K562 (cell line): ENCODE results near the gene CHRNB4. TPM values are rescaled to one million over a fixed set of nuclear protein-coding genes. Genes with fewer than 3 reads are reported as not detected.

Experiments used
- ATAC-seq: fragments of 200-7000 bp; cut with Tn5 transposase; 3 replicates; pipeline ENCODE4 v1.9.1; 2020; ENCODE audit warnings: moderate library complexity
- BruUV-seq: library from RNA; stranded (reverse); fragments of 400-500 nt; replicated peaks from 2 replicates; lab custom pipeline; 2021; lab: Mats Ljungman, UMichigan
- CTCF ChIA-PET: fragments of 300-600 bp; formaldehyde crosslinking; extraction: SDS; loops from one replicate; lab custom pipeline; 2021; ENCODE audit warnings: low intra/inter-chr PET ratio; lab: Yijun Ruan, JAX
- POLR2A ChIA-PET: fragments of 300-600, 350-650 bp; sonication (Branson Sonifier 250); formaldehyde crosslinking; extraction: SDS; loops from one replicate; lab custom pipeline; 2021; ENCODE audit warnings: antibody characterized with exemption, inconsistent platforms; lab: Yijun Ruan, JAX
- DNase-seq, 4 experiments: peaks; one replicate each; pipeline versions ENCODE4 v3.0.0 to v3.0.0-alpha.2; 2011 to 2018; ENCODE audit warnings: low spot score in 3 of 4, mixed read lengths in 3 of 4; ENCODE audit errors: extremely low read depth in 1 of 4
- FAIRE-seq: peaks from 2 replicates; lab custom pipeline; 2011; peaks lifted over from hg19 to GRCh38; lab: Jason Lieb, UNC
- H2AFZ ChIP-seq: 2 replicates; pipeline ENCODE4 v1.6.0; 2011; ENCODE audit warnings: low read depth, low read length, control low read depth, inconsistent platforms
- H3K27ac ChIP-seq: fragments of 200-600 bp; 3 replicates; pipeline ENCODE4 v1.8.0; 2011; ENCODE audit warnings: low read depth, mild to moderate bottlenecking, control low read depth, inconsistent platforms, low read length, moderate library complexity, mixed read lengths; ENCODE audit errors: extremely low read depth
- H3K27me3 ChIP-seq, 2 experiments: fragments of 300-600 bp in 1 of 2; 2 replicates in 1 of 2; 3 replicates in 1 of 2; pipeline versions ENCODE4 v1.6.0 to v1.8.0; 2011; ENCODE audit warnings: inconsistent platforms in 2 of 2, low read length in 2 of 2, mild to moderate bottlenecking in 1 of 2, mixed read lengths in 1 of 2, moderate library complexity in 1 of 2; ENCODE audit not compliant: control insufficient read depth in 2 of 2, insufficient read depth in 2 of 2
- H3K36me3 ChIP-seq: fragments of 300-600 bp; 3 replicates; pipeline ENCODE4 v1.8.0; 2011; ENCODE audit warnings: mild to moderate bottlenecking, low read length, inconsistent platforms; ENCODE audit not compliant: control insufficient read depth, insufficient read depth
- H3K4me1 ChIP-seq, 2 experiments: fragments of 200-600 bp in 1 of 2; replicated peaks in 1 of 2; 2 replicates in 1 of 2; 3 replicates in 1 of 2; pipeline versions ENCODE4 v1.5.1 to v1.8.0; 2011; ENCODE audit warnings: inconsistent platforms in 2 of 2, low read length in 2 of 2, mild to moderate bottlenecking in 1 of 2, mixed read lengths in 1 of 2, moderate library complexity in 1 of 2; ENCODE audit not compliant: control insufficient read depth in 2 of 2, insufficient read depth in 2 of 2
- H3K4me2 ChIP-seq: 2 replicates; pipeline ENCODE4 v1.6.1; 2011; ENCODE audit warnings: low read length, control low read depth, inconsistent platforms, mixed read lengths; ENCODE audit not compliant: insufficient read depth
- H3K4me3 ChIP-seq: fragments of 200-600 bp; sonication (generic), shearing (Covaris generic); 2 replicates; pipeline ENCODE4 v1.5.1; 2016; ENCODE audit warnings: control low read depth, inconsistent platforms
- H3K79me2 ChIP-seq: fragments of 200-600 bp; 3 replicates; pipeline ENCODE4 v1.8.0; 2011; ENCODE audit warnings: low read length, inconsistent platforms; ENCODE audit not compliant: control insufficient read depth, insufficient read depth
- H3K9ac ChIP-seq, 2 experiments: 2 replicates each; pipeline versions ENCODE4 v1.6.0 to v1.6.1; 2011; ENCODE audit warnings: low read depth in 2 of 2, low read length in 2 of 2, control low read depth in 1 of 2, inconsistent platforms in 1 of 2, mild to moderate bottlenecking in 1 of 2, mixed read lengths in 1 of 2; ENCODE audit not compliant: insufficient read depth in 1 of 2
- H3K9me1 ChIP-seq: one replicate; pipeline ENCODE4 v1.6.0; 2011; ENCODE audit warnings: inconsistent platforms, mild to moderate bottlenecking, low read length, moderate library complexity; ENCODE audit not compliant: control insufficient read depth, insufficient read depth
- H3K9me3 ChIP-seq: replicated peaks from 2 replicates; pipeline ENCODE4 v1.5.1; 2011; ENCODE audit warnings: low read depth, low read length, inconsistent platforms; ENCODE audit not compliant: control insufficient read depth, insufficient read depth
- H4K20me1 ChIP-seq: replicated peaks from 2 replicates; pipeline ENCODE4 v1.6.1; 2011; ENCODE audit warnings: low read length, inconsistent platforms, mixed read lengths; ENCODE audit not compliant: control insufficient read depth, insufficient read depth
- ATF1 ChIP-seq, 2 experiments: fragments of 450-650 bp in 1 of 2; IDR thresholded peaks; 2 replicates each; pipeline ENCODE4 v1.6.1; 2016; ENCODE audit warnings: missing compliant biosample characterization in 1 of 2, missing genetic modification characterization in 1 of 2
- DEAF1 ChIP-seq: fragments of 450-650 bp; formaldehyde crosslinking; IDR thresholded peaks from 2 replicates; pipeline ENCODE4 v1.4.0; 2020; ENCODE audit warnings: mild to moderate bottlenecking, moderate library complexity
- DLX4 ChIP-seq: fragments of 250-450 bp; sonication (Bioruptor Pico); IDR thresholded peaks from 2 replicates; pipeline ENCODE4 v1.6.1; 2021; ENCODE audit warnings: mild to moderate bottlenecking
- ETV5 ChIP-seq: sonication (generic); formaldehyde crosslinking; IDR thresholded peaks from 2 replicates; pipeline ENCODE4 v1.4.0; 2020; ENCODE audit warnings: low read depth, mild to moderate bottlenecking, missing genetic modification reagents
- KAT8 ChIP-seq: fragments of 450-650 bp; IDR thresholded peaks from 2 replicates; pipeline ENCODE4 v1.6.1; 2016; ENCODE audit warnings: low read depth, mild to moderate bottlenecking
- KDM5B ChIP-seq: fragments of 200-600 bp; sonication (generic); IDR thresholded peaks from 2 replicates; pipeline ENCODE4 v1.6.1; 2012; ENCODE audit warnings: low read depth, mild to moderate bottlenecking, moderate library complexity, low read length, control low read depth, inconsistent platforms; ENCODE audit not compliant: insufficient replicate concordance
- KHSRP ChIP-seq: fragments of 450-650 bp; IDR thresholded peaks from 2 replicates; pipeline ENCODE4 v1.6.1; 2017
- MCM3 ChIP-seq: fragments of 450-650 bp; IDR thresholded peaks from 2 replicates; pipeline ENCODE4 v1.6.1; 2016
- NR1H2 ChIP-seq: sonication (generic); formaldehyde crosslinking; IDR thresholded peaks from 2 replicates; pipeline ENCODE4 v1.4.0; 2020; ENCODE audit warnings: mild to moderate bottlenecking, missing genetic modification reagents
- RCOR1 ChIP-seq, 2 experiments: IDR thresholded peaks; 2 replicates each; pipeline ENCODE4 v1.6.1; 2012; ENCODE audit warnings: low read depth in 2 of 2, low read length in 2 of 2, borderline replicate concordance in 1 of 2, improper control_type of control experiment in 1 of 2
- SMARCA4 ChIP-seq: fragments of 450-650 bp; IDR thresholded peaks from 2 replicates; pipeline ENCODE4 v1.6.1; 2016
- SUPT5H ChIP-seq: fragments of 450-650 bp; IDR thresholded peaks from 2 replicates; pipeline ENCODE4 v1.6.1; 2016
- ZBED1 ChIP-seq: IDR thresholded peaks from 2 replicates; pipeline ENCODE4 v1.6.1; 2014
- ZFX ChIP-seq: sonication (generic); formaldehyde crosslinking; IDR thresholded peaks from 2 replicates; pipeline ENCODE4 v1.8.0; 2022; ENCODE audit warnings: mild to moderate bottlenecking, missing genetic modification reagents, moderate library complexity
- ZNF174 ChIP-seq: fragments of 250-450 bp; sonication (Bioruptor Pico); IDR thresholded peaks from 2 replicates; pipeline ENCODE4 v1.4.0; 2020; ENCODE audit warnings: mild to moderate bottlenecking
- ZNF766 ChIP-seq: fragments of 200-800 bp; sonication (Bioruptor generic); conservative IDR thresholded peaks from 2 replicates; pipeline ENCODE4 v1.6.1; 2016; ENCODE audit warnings: missing genetic modification characterization, missing compliant biosample characterization
- WGBS: fragments of 100-300 bp; shearing (Covaris generic); methylation state at CpG from one replicate; pipeline ENCODE4 v1.1.6; 2016; ENCODE audit warnings: low coverage, mixed read lengths; ENCODE audit not compliant: insufficient coverage; ENCODE audit errors: missing lambda C conversion rate; 5-methylcytosine and 5-hydroxymethylcytosine counted together
- in situ Hi-C: fragments of 300-500 bp; cut with MboI; formaldehyde crosslinking; loops from 4 replicates; pipeline ENCODE4 v1.15.0; 2018; ENCODE audit warnings: inconsistent platforms, mixed read lengths
- intact Hi-C: fragments of 100-400 bp; cut with micrococcal nuclease; formaldehyde crosslinking; loops from 2 replicates; pipeline ENCODE4 v1.14.2; 2022
- polyA plus RNA-seq, 8 experiments: library from polyadenylated mRNA; depleted of rRNA in 4 of 8; stranded (reverse) in 5 of 8; unstranded in 3 of 8; fragments of >200 nt; fragmentation: Nextera tagmentation in 2 of 8; fragmentation: Illumina TruSeq in 1 of 8; extraction: Ambion mirVana in 2 of 8; extraction: Trizol in 1 of 8; gene quantifications; 2 replicates each; pipeline versions ENCODE4 v1.2.1 to v1.2.3, GENCODE V29; 2011 to 2014; ENCODE audit warnings: inconsistent platforms in 1 of 8, missing spikeins in 1 of 8
- total RNA-seq, 7 experiments: library from RNA; depleted of rRNA in 6 of 7; stranded (reverse); fragments of >200 nt in 6 of 7; fragmentation: Illumina TruSeq in 2 of 7; extraction: Trizol in 2 of 7; gene quantifications; 2 replicates each; pipeline versions ENCODE4 v1.2.1 to v1.2.3, GENCODE V29; 2011 to 2021; ENCODE audit warnings: low replicate concordance in 1 of 7

Gene CHRNB4
- total and polyA plus RNA-seq, 9 of the 15 experiments (the other 6 are each of a cell fraction or from before 2014, with no cell fraction given): 0.08 to 0.18 TPM; not detected in 7

GRCh38 chr15:78618064-78618463 is 22.9 kb downstream of the CHRNB4 start:
- H3K4me1 ChIP-seq: peaks cover 0 to 12% of the 10 kb centered on the region in 2 experiments; a peak in 1 of 5 replicates
- H3K9me1 ChIP-seq: no peaks in the 10 kb centered on the region
- no peaks in the 10 kb centered on the region; the same call in 1 of the 2 replicates for H4K20me1 ChIP-seq
- H3K9ac ChIP-seq: no peak overlapping the region
- ChIA-PET POLR2A (no interaction called here), CTCF (interaction anchor here (0.7 to 2.0 kb wide), 5 partner anchors 20 to 133 kb away, joined by 3 to 11 read pairs (median 9); no protein-coding TSS in a partner anchor)
- H3K27ac ChIP-seq: no peak overlapping the region
- no peaks in the 10 kb centered on the region for H3K36me3 ChIP-seq
- in situ Hi-C loops: loop anchor here (5.0 kb wide), 1 partner anchor 89 kb away; no protein-coding TSS in a partner anchor
- no peaks in the 10 kb centered on the region for H3K79me2 ChIP-seq
- no peak overlapping the region for H2AFZ ChIP-seq
- peaks cover 21 to 35% of the 10 kb centered on the region in 2 experiments; a peak in 4 of 5 replicates for H3K27me3 ChIP-seq
- intact Hi-C loops: loop anchor here (1.0 to 5.0 kb wide), 2 partner anchors 91 to 311 kb away; no protein-coding TSS in a partner anchor
- DNase-seq: no peak
- ATAC-seq: peak; percentile 29; the same call in 2 of the 3 replicates
- no peaks in the 10 kb centered on the region for H3K9me3 ChIP-seq
- 28% methylated on average over 8 of the region's 8 CpGs for WGBS
- BruUV-seq: no TSS peak
- FAIRE-seq: no peak
- no peak overlapping the region for H3K4me3 ChIP-seq
- TF ChIP-seq ATF1 (CRISPR knock-in tag; IDR thresholded peaks at IDR 0.05) (no peak), ATF1 (tag; IDR thresholded peaks at IDR 0.05) (no peak), NR1H2 (CRISPR knock-in tag) (no peak), DEAF1 (CRISPR knock-in tag) (no peak), DLX4 (CRISPR knock-in tag) (no peak), KDM5B (no peak), KHSRP (no peak), ZBED1 (no peak), KAT8 (no peak), SUPT5H (no peak), MCM3 (no peak), SMARCA4 (no peak), ETV5 (CRISPR knock-in tag) (no peak), RCOR1 (IDR thresholded peaks at IDR 0.05; ENCODE audit: borderline replicate concordance in 1 of 2, low read depth in 2 of 2, low read length in 2 of 2) (no peak), ZFX (CRISPR knock-in tag) (no peak), ZNF174 (no peak), ZNF766 (CRISPR knock-in tag) (no peak)
- TF ChIP-seq, all 486 proteins: peak for 0
- no peak overlapping the region for H3K4me2 ChIP-seq
